Small intestine (tissue), 7 donors: ENCODE results near the gene PDCD4. TPM values are rescaled to one million over a fixed set of nuclear protein-coding genes. Genes with fewer than 3 reads are reported as not detected.
A peak's percentile ranks its signal among the peaks of the same experiment; 100 is the strongest.

Experiments
- DNase-seq, 2 donors: peaks; one replicate each; pipeline versions ENCODE4 v3.0.0 to v3.0.0-alpha.2; 2013
- FAIRE-seq: peaks from 2 replicates; lab custom pipeline; 2012; peaks lifted over from hg19 to GRCh38; lab: Jason Lieb, UNC
- H3K27ac ChIP-seq, 3 donors: one replicate each; pipeline ENCODE4 v1.5.1; 2013; ENCODE audit warnings: low read length in 2 of 3, mild to moderate bottlenecking in 2 of 3, control low read depth in 1 of 3, inconsistent platforms in 1 of 3, low read depth in 1 of 3, moderate library complexity in 1 of 3
- H3K27me3 ChIP-seq, 3 donors: one replicate each; pipeline ENCODE4 v1.6.1; 2013; ENCODE audit warnings: low read length in 3 of 3, inconsistent platforms in 1 of 3; ENCODE audit not compliant: control insufficient read depth in 3 of 3, insufficient read depth in 3 of 3
- H3K36me3 ChIP-seq, 3 donors: one replicate each; pipeline ENCODE4 v1.6.1; 2013; ENCODE audit warnings: low read length in 3 of 3, inconsistent platforms in 1 of 3, low read depth in 1 of 3, mild to moderate bottlenecking in 1 of 3, moderate library complexity in 1 of 3; ENCODE audit not compliant: control insufficient read depth in 3 of 3, insufficient read depth in 2 of 3
- H3K4me1 ChIP-seq, 3 donors: one replicate each; pipeline ENCODE4 v1.6.1; 2013; ENCODE audit warnings: low read length in 2 of 3, inconsistent platforms in 1 of 3, low read depth in 1 of 3, mild to moderate bottlenecking in 1 of 3, moderate library complexity in 1 of 3; ENCODE audit not compliant: control insufficient read depth in 3 of 3, insufficient read depth in 2 of 3
- H3K4me3 ChIP-seq, 3 donors: one replicate each; pipeline ENCODE4 v1.5.1; 2013; ENCODE audit warnings: low read length in 3 of 3, control low read depth in 1 of 3, inconsistent platforms in 1 of 3, low read depth in 1 of 3, mild to moderate bottlenecking in 1 of 3, moderate library complexity in 1 of 3
- H3K9me3 ChIP-seq, 2 donors: one replicate each; pipeline ENCODE4 v1.6.1; 2013; ENCODE audit warnings: low read depth in 1 of 2, low read length in 1 of 2; ENCODE audit not compliant: control insufficient read depth in 2 of 2, insufficient read depth in 1 of 2
- WGBS, 3 donors: extraction: QIAGEN DNeasy Blood & Tissue Kit; methylation state at CpG; one replicate each; pipeline ENCODE4 v1.1.7; 2013; 5-methylcytosine and 5-hydroxymethylcytosine counted together
- polyA plus RNA-seq, 4 donors: library from polyadenylated mRNA; stranded (reverse) in 3 of 4; unstranded in 1 of 4; fragments of 200-250 nt in 3 of 4; fragments of 120-200 nt in 1 of 4; gene quantifications; one replicate each; pipeline versions ENCODE4 v1.2.1 to v1.2.3, GENCODE V29; 2013
- donor health status: healthy with polysubstance abuse.
- donor health status: control.
- donor health status: control.
- donor health status: Bipolar disorder and iron deficiency.
- donor health status: healthy.

The PDCD4 gene
- polyA plus RNA-seq, 4 donors = 111 to 346 (median 216) TPM

DNA sequence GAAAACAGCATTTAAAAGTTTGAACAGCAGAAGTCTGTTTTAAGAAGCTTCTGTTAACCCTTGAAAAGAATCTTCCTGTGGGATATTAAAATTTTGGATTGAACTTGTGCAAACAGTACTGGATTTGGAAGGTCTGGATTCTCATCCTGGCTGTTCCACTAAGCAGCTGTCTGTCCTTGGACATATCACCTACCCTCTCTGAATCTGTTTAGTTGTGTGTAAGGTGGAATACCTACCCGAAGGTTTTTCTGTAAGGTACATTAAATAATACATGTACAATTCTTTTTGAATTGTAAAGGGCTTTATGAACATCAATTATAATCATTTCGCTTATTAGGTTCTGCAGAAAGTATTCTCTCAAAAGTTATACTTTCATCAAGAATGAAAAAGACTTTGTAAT lies 2.2 kb downstream of the PDCD4 start:
- H3K27ac ChIP-seq = peak overlapping the region; percentile 11 to 97 (median 48)
- 6 to 26% (median 21%) methylated on average over 2 of the region's 2 CpGs for WGBS, 3 donors

DNA sequence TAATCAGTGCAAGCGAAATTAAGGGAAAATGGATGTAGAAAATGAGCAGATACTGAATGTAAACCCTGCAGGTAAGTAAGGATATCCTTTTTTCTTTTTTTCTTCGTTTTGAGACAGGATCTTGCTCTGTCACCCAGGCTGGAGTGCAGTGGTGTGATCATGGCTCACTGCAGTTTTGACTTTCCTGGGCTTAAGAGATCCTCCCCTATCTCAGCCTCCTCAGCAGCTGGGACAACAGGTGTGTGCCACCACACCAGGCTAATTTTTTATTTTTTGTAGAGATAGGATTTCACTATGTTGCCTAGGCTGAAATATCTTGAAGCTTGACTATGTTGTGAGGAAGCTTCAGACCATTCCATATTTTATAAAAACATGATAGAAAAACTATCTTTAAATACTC lies 4.3 kb downstream of the PDCD4 start:
- WGBS, 3 donors = 50 to 60% (median 53%) methylated on average over 2 of the region's 2 CpGs
- no peaks in the 10 kb centered on the region for H3K27me3 ChIP-seq
- FAIRE-seq = no peak
- H3K4me1 ChIP-seq = peaks cover 2 to 7% (median 4%) of the 10 kb centered on the region in 3 donors
- peaks cover 0 to 10% (median 4%) of the 10 kb centered on the region in 3 donors for H3K36me3 ChIP-seq
- H3K9me3 ChIP-seq = no peaks in the 10 kb centered on the region
- DNase-seq = no peak
- peak overlapping the region in 1 of 3 donors; percentile 24 for H3K27ac ChIP-seq
- H3K4me3 ChIP-seq = peak overlapping the region in 1 of 3 donors; percentile 1

More for the DNA sequence above, 2.2 kb downstream of the PDCD4 start:
- Histone ChIP-seq H3K4me3 (peak overlapping the region; percentile 49 to 93 (median 81)), H3K36me3 (peaks cover 0 to 10% (median 2%) of the 10 kb centered on the region in 3 donors), H3K27me3 (no peaks in the 10 kb centered on the region), H3K9me3 (no peaks in the 10 kb centered on the region), H3K4me1 (peaks cover 0 to 8% (median 4%) of the 10 kb centered on the region in 3 donors)
- no peak for FAIRE-seq
- no peak for DNase-seq

DNA sequence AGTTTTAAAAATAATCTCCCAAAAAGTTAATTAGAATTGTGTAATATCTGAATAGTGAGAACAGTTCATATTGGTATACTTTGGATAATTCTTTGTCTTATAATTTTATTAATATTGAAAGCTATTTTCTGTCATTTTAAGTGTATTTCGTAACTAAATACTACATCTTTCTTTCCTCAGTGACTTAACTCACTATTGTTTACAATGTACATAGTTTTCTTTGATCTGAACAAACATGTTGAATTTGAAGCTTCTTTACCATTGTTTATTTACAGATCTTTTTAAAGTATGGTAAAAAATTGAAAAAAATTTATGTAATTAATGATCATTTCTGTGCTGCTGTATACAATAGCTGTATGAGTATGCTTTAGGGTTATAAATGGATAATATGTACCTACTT lies 5.1 kb downstream of the PDCD4 start:
- FAIRE-seq (peak; percentile 61), DNase-seq (no peak)
- H3K9me3 ChIP-seq = no peaks in the 10 kb centered on the region
- no peak overlapping the region for H3K4me3 ChIP-seq
- 87 to 90% (median 87%) methylated on average over 1 of the region's 1 CpG for WGBS, 3 donors
- H3K36me3 ChIP-seq = peaks cover 3 to 13% (median 4%) of the 10 kb centered on the region in 3 donors
- H3K4me1 ChIP-seq = peaks cover 0 to 7% (median 2%) of the 10 kb centered on the region in 3 donors
- H3K27ac ChIP-seq = no peak overlapping the region
- H3K27me3 ChIP-seq = no peaks in the 10 kb centered on the region

GRCh38 chr10:110880012-110880411 lies 8.3 kb downstream of the PDCD4 start:
- no peak overlapping the region for H3K4me3 ChIP-seq
- FAIRE-seq = no peak

DNA sequence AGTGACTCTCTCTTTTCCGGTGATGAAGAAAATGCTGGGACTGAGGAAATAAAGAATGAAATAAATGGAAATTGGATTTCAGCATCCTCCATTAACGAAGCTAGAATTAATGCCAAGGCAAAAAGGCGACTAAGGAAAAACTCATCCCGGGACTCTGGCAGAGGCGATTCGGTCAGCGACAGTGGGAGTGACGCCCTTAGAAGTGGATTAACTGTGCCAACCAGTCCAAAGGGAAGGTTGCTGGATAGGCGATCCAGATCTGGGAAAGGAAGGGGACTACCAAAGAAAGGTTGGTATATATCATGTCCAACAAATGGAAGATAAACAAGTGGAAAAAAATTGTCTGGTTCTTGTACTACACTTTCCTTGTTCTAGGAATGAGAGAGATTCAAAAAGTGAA lies 9.5 kb downstream of the PDCD4 start:
- 85 to 94% (median 91%) methylated on average over 9 of the region's 9 CpGs for WGBS, 3 donors
- no peaks in the 10 kb centered on the region for H3K27me3 ChIP-seq
- FAIRE-seq (no peak), DNase-seq (no peak)
- peaks cover 3 to 16% (median 13%) of the 10 kb centered on the region in 3 donors for H3K36me3 ChIP-seq
- no peaks in the 10 kb centered on the region for H3K9me3 ChIP-seq
- peaks cover 0 to 4% (median 3%) of the 10 kb centered on the region in 3 donors for H3K4me1 ChIP-seq
- H3K4me3 ChIP-seq = no peak overlapping the region
- H3K27ac ChIP-seq = no peak overlapping the region

More at GRCh38 chr10:110880012-110880411, 8.3 kb downstream of the PDCD4 start:
- 57 to 76% (median 60%) methylated on average over 3 of the region's 3 CpGs for WGBS, 3 donors
- H3K27me3 ChIP-seq = no peaks in the 10 kb centered on the region
- H3K9me3 ChIP-seq = no peaks in the 10 kb centered on the region
- no peak for DNase-seq
- peaks cover 0 to 7% (median 4%) of the 10 kb centered on the region in 3 donors for H3K4me1 ChIP-seq
- H3K27ac ChIP-seq = no peak overlapping the region
- H3K36me3 ChIP-seq = peaks cover 3 to 19% (median 12%) of the 10 kb centered on the region in 3 donors

DNA sequence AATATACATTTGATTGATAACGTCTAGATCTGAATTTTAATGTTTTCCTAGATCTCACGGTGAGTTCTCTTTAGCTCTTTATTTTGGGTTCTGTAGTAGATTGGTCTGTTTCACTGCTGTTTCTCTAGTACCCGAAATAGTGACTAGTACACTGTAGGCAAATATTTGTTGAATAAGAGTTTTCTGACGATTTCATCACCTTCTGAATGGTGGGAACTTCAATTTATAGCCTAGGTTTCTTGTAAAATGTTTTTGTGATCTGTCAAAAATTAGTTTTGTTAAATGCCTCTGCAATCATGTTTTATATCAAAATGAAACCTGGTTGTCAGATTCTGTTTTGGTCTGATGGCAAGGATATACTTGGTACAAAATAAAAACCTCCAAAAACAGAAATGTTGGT lies 10.2 kb downstream of the PDCD4 start:
- DNase-seq = no peak
- Histone ChIP-seq H3K9me3 (no peaks in the 10 kb centered on the region), H3K4me1 (peaks cover 0 to 4% (median 3%) of the 10 kb centered on the region in 3 donors), H3K4me3 (no peak overlapping the region), H3K27ac (no peak overlapping the region), H3K27me3 (no peaks in the 10 kb centered on the region), H3K36me3 (peaks cover 3 to 16% (median 15%) of the 10 kb centered on the region in 3 donors)
- WGBS, 3 donors = 34 to 63% (median 43%) methylated on average over 4 of the region's 4 CpGs
- FAIRE-seq = no peak

GRCh38 chr10:110883924-110884323 lies 12.2 kb downstream of the PDCD4 start:
- H3K27me3 ChIP-seq = no peaks in the 10 kb centered on the region
- no peak for DNase-seq
- WGBS, 3 donors = 68 to 83% (median 71%) methylated on average over 10 of the region's 10 CpGs
- peaks cover 0 to 4% (median 3%) of the 10 kb centered on the region in 3 donors for H3K4me1 ChIP-seq
- FAIRE-seq = no peak
- peak overlapping the region in 1 of 3 donors; percentile 11 for H3K4me3 ChIP-seq
- H3K9me3 ChIP-seq = no peaks in the 10 kb centered on the region
- peaks cover 3 to 19% (median 16%) of the 10 kb centered on the region in 3 donors for H3K36me3 ChIP-seq
- H3K27ac ChIP-seq = peak overlapping the region in 1 of 3 donors; percentile 12

DNA sequence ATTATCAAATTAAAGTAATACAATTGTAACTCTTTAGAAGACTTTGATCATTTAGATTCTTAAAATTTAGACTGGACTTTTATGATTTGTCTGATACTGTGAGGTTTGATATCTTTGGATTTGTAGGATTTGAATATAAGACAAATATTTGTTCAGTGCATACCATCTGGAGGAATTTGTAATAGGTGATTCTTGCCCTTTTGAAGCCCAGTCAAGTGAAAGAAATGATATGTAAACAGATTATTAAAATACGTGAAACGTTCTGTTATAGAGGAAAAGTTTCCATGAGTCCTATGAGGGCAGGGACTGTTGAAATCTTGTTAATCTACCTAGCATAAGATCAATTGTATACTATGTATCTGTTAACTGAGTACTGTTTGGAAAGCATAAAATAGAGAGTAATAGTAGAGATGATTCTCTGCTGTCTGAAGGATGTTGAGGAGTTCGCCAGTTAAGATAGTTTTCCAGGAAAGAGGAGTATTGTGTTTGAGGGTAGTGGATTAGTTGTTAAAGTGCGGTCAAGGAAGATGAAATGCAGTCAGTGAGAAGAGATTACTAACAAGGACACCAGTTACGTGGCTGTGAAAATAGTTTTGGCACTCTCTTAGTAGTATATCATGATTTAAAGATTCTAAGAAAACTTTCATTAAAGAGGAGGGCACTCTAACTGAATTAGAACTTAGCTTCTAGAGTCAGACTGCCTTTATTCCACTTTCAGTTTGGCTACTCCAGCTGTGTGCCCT lies 14.4 kb downstream of the PDCD4 start:
- DNase-seq (no peak), FAIRE-seq (no peak)
- peaks cover 2 to 19% (median 16%) of the 10 kb centered on the region in 3 donors for H3K36me3 ChIP-seq
- no peaks in the 10 kb centered on the region for H3K27me3 ChIP-seq
- no peak overlapping the region for H3K4me3 ChIP-seq
- peaks cover 0 to 2% (median 0%) of the 10 kb centered on the region in 3 donors for H3K4me1 ChIP-seq
- H3K27ac ChIP-seq = peak overlapping the region in 1 of 3 donors; percentile 11
- WGBS, 3 donors = 45 to 55% (median 51%) methylated on average over 5 of the region's 5 CpGs
- no peaks in the 10 kb centered on the region for H3K9me3 ChIP-seq
